ENCODE measurements around the gene PLD1.

Gene PLD1

GRCh38 chr3:171614318-171614921 lies 195.9 kb downstream of the PLD1 start:
- Histone ChIP-seq H3K36me3 (ENCODE audit: control insufficient read depth, low read length) (no peaks in the 10 kb centered on the region), H3K79me2 (ENCODE audit: control insufficient read depth, low read length) (no peaks in the 10 kb centered on the region), H3K27me3 (ENCODE audit: control insufficient read depth, low read length) (no peaks in the 10 kb centered on the region), H3K4me3 (ENCODE audit: low read length) (no peak overlapping the region), H3K4me1 (ENCODE audit: control insufficient read depth, low read length) (no peaks in the 10 kb centered on the region), H3K4me2 (ENCODE audit: low read length) (no peak overlapping the region), H3K9me2 (replicated peaks; ENCODE audit: control insufficient read depth, low read length) (no peaks in the 10 kb centered on the region), H3K9me3 (ENCODE audit: control insufficient read depth, insufficient read depth, low read length) (no peaks in the 10 kb centered on the region), H3F3A (ENCODE audit: control insufficient read depth, insufficient read depth) (no peaks in the 10 kb centered on the region), H4K20me1 (ENCODE audit: control insufficient read depth, insufficient read depth, low read depth, low read length) (no peaks in the 10 kb centered on the region), H3K27ac (ENCODE audit: low read depth, low read length) (no peak overlapping the region)
- TF ChIP-seq, protein P1, sequence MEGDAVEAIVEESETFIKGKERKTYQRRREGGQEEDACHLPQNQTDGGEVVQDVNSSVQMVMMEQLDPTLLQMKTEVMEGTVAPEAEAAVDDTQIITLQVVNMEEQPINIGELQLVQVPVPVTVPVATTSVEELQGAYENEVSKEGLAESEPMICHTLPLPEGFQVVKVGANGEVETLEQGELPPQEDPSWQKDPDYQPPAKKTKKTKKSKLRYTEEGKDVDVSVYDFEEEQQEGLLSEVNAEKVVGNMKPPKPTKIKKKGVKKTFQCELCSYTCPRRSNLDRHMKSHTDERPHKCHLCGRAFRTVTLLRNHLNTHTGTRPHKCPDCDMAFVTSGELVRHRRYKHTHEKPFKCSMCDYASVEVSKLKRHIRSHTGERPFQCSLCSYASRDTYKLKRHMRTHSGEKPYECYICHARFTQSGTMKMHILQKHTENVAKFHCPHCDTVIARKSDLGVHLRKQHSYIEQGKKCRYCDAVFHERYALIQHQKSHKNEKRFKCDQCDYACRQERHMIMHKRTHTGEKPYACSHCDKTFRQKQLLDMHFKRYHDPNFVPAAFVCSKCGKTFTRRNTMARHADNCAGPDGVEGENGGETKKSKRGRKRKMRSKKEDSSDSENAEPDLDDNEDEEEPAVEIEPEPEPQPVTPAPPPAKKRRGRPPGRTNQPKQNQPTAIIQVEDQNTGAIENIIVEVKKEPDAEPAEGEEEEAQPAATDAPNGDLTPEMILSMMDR (IDR thresholded peaks at IDR 0.05; ENCODE audit: low read depth, low read length, poor library complexity, severe bottlenecking), result no peak
- no peak for TF ChIP-seq EZH2phosphoT487 (IDR thresholded peaks at IDR 0.05; ENCODE audit: borderline replicate concordance, low read length)

GRCh38 chr3:171607452-171607851 lies 202.8 kb downstream of the PLD1 start:
- Histone ChIP-seq H3K4me1 (ENCODE audit: control insufficient read depth, low read length) (no peaks in the 10 kb centered on the region), H3K9me2 (replicated peaks; ENCODE audit: control insufficient read depth, low read length) (no peaks in the 10 kb centered on the region), H3K27ac (ENCODE audit: low read depth, low read length) (no peak overlapping the region), H4K20me1 (ENCODE audit: control insufficient read depth, insufficient read depth, low read depth, low read length) (no peaks in the 10 kb centered on the region), H3K79me2 (ENCODE audit: control insufficient read depth, low read length) (no peaks in the 10 kb centered on the region), H3K4me3 (ENCODE audit: low read length) (no peak overlapping the region), H3K4me2 (ENCODE audit: low read length) (no peak overlapping the region), H3K9me3 (ENCODE audit: control insufficient read depth, insufficient read depth, low read length) (no peaks in the 10 kb centered on the region), H3K27me3 (ENCODE audit: control insufficient read depth, low read length) (no peaks in the 10 kb centered on the region), H3F3A (ENCODE audit: control insufficient read depth, insufficient read depth) (no peaks in the 10 kb centered on the region), H3K36me3 (ENCODE audit: control insufficient read depth, low read length) (no peaks in the 10 kb centered on the region)
- no peak for TF ChIP-seq EZH2phosphoT487 (IDR thresholded peaks at IDR 0.05; ENCODE audit: borderline replicate concordance, low read length)

- Histone ChIP-seq H3K36me3 (ENCODE audit: control insufficient read depth, low read length) (no peaks in the 10 kb centered on the region), H3K9me2 (replicated peaks; ENCODE audit: control insufficient read depth, low read length) (no peaks in the 10 kb centered on the region), H3F3A (ENCODE audit: control insufficient read depth, insufficient read depth) (no peaks in the 10 kb centered on the region), H3K4me1 (ENCODE audit: control insufficient read depth, low read length) (no peaks in the 10 kb centered on the region), H3K79me2 (ENCODE audit: control insufficient read depth, low read length) (no peaks in the 10 kb centered on the region), H4K20me1 (ENCODE audit: control insufficient read depth, insufficient read depth, low read depth, low read length) (no peaks in the 10 kb centered on the region), H3K27me3 (ENCODE audit: control insufficient read depth, low read length) (no peaks in the 10 kb centered on the region), H3K9me3 (ENCODE audit: control insufficient read depth, insufficient read depth, low read length) (no peaks in the 10 kb centered on the region), H3K27ac (ENCODE audit: low read depth, low read length) (no peak overlapping the region), H3K4me2 (ENCODE audit: low read length) (no peak overlapping the region), H3K4me3 (ENCODE audit: low read length) (no peak overlapping the region)
- TF ChIP-seq, protein P1 (IDR thresholded peaks at IDR 0.05; ENCODE audit: low read depth, low read length, poor library complexity, severe bottlenecking), result no peak
- TF ChIP-seq EZH2phosphoT487 (IDR thresholded peaks at IDR 0.05; ENCODE audit: borderline replicate concordance, low read length), result no peak
Observed at GRCh38 chr3:171606151-171606751, 204.0 kb downstream of the PLD1 start.

DNA sequence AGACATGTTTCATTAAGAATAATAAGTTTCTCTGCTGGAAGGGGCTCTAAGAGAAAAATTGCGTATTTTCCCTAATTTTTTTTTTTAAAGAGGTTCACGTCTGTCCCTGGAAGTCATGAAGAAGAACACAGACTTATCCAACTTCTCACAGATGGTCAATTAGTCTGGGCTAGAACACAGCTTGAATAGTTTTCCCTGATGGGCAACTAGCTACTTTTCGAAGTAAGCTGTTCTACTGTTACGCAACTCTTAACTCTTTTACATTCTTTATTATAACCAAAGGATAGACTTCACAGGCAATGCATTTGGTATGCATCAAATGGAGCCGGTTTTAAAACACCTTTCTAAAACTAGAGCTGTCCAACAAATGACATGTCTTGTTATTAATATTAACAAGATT lies 205.9 kb downstream of the PLD1 start:
- Histone ChIP-seq H3K9me3 (ENCODE audit: control insufficient read depth, insufficient read depth, low read length) (no peaks in the 10 kb centered on the region), H3K4me3 (ENCODE audit: low read length) (no peak overlapping the region), H3K4me2 (ENCODE audit: low read length) (no peak overlapping the region), H3K27ac (ENCODE audit: low read depth, low read length) (no peak overlapping the region), H3K27me3 (ENCODE audit: control insufficient read depth, low read length) (no peaks in the 10 kb centered on the region), H3K9me2 (replicated peaks; ENCODE audit: control insufficient read depth, low read length) (no peaks in the 10 kb centered on the region), H3K79me2 (ENCODE audit: control insufficient read depth, low read length) (no peaks in the 10 kb centered on the region), H3K36me3 (ENCODE audit: control insufficient read depth, low read length) (no peaks in the 10 kb centered on the region), H4K20me1 (ENCODE audit: control insufficient read depth, insufficient read depth, low read depth, low read length) (no peaks in the 10 kb centered on the region), H3K4me1 (ENCODE audit: control insufficient read depth, low read length) (no peaks in the 10 kb centered on the region), H3F3A (ENCODE audit: control insufficient read depth, insufficient read depth) (no peaks in the 10 kb centered on the region)
- TF ChIP-seq, protein P1 (IDR thresholded peaks at IDR 0.05; ENCODE audit: low read depth, low read length, poor library complexity, severe bottlenecking), result no peak
- TF ChIP-seq EZH2phosphoT487 (IDR thresholded peaks at IDR 0.05; ENCODE audit: borderline replicate concordance, low read length), result no peak
